ENCODE data around the gene DISP3.

- no peak for TF ChIP-seq CTCF (IDR thresholded peaks at IDR 0.05; ENCODE audit: borderline replicate concordance, extremely low read depth, low read length, poor library complexity, severe bottlenecking)
- no peak for TF ChIP-seq EZH2 (IDR thresholded peaks at IDR 0.05; ENCODE audit: borderline replicate concordance, low read depth, low read length, severe bottlenecking)
These were observed 61.2 kb downstream of the DISP3 start for GRCh38 chr1:11539850-11540772.

All from DND-41 (cell line).